Fibroblast of villous mesenchyme (primary cell): Measurements from ENCODE around the gene LENEP. TPM values are rescaled to one million over a fixed set of nuclear protein-coding genes. Genes with fewer than 3 reads are reported as not detected.

ENCODE experiments used
- DNase-seq: peaks from one replicate; pipeline ENCODE4 v3.0.0-alpha.2; 2010; ENCODE audit warnings: low read depth
- H3K4me3 ChIP-seq: 2 replicates; pipeline ENCODE4 v1.5.1; 2011; ENCODE audit warnings: low read depth, mild to moderate bottlenecking, low read length
- total RNA-seq: library from RNA; depleted of rRNA; stranded (reverse); fragments of >200 nt; gene quantifications from 2 replicates; pipeline ENCODE4 v1.2.3, GENCODE V29; 2012
- TF ChIP-seq, protein P1 (sequence below): IDR thresholded peaks from 2 replicates; pipeline ENCODE4 v1.5.1; 2012; ENCODE audit warnings: low read depth, mild to moderate bottlenecking, low read length; ENCODE audit not compliant: insufficient read depth

The LENEP gene
- total RNA-seq, 1 donor, result 0.43 TPM

DNA sequence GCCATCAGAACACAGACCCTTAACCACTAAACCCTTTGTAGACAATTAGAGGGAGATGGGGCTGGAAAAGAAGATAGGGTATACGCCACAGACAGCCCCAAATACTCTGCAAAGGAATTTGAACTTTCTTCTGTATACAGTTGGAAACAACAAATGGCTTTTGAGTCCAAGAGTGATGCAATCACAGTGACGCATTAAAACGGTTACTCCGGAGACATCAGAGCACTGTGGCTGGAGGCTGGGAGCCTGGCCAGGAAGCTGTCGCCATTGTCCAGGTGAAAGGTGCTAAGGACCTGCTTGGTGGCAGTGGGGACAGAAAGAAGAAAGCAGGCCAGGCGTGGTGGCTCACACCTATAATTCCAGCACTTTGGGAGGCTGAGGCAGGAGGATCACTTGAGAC, 6.1 kb upstream of the LENEP start:
- no peak for DNase-seq
- no peak overlapping the region for H3K4me3 ChIP-seq
- TF ChIP-seq, protein P1, sequence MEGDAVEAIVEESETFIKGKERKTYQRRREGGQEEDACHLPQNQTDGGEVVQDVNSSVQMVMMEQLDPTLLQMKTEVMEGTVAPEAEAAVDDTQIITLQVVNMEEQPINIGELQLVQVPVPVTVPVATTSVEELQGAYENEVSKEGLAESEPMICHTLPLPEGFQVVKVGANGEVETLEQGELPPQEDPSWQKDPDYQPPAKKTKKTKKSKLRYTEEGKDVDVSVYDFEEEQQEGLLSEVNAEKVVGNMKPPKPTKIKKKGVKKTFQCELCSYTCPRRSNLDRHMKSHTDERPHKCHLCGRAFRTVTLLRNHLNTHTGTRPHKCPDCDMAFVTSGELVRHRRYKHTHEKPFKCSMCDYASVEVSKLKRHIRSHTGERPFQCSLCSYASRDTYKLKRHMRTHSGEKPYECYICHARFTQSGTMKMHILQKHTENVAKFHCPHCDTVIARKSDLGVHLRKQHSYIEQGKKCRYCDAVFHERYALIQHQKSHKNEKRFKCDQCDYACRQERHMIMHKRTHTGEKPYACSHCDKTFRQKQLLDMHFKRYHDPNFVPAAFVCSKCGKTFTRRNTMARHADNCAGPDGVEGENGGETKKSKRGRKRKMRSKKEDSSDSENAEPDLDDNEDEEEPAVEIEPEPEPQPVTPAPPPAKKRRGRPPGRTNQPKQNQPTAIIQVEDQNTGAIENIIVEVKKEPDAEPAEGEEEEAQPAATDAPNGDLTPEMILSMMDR, result no peak

DNA sequence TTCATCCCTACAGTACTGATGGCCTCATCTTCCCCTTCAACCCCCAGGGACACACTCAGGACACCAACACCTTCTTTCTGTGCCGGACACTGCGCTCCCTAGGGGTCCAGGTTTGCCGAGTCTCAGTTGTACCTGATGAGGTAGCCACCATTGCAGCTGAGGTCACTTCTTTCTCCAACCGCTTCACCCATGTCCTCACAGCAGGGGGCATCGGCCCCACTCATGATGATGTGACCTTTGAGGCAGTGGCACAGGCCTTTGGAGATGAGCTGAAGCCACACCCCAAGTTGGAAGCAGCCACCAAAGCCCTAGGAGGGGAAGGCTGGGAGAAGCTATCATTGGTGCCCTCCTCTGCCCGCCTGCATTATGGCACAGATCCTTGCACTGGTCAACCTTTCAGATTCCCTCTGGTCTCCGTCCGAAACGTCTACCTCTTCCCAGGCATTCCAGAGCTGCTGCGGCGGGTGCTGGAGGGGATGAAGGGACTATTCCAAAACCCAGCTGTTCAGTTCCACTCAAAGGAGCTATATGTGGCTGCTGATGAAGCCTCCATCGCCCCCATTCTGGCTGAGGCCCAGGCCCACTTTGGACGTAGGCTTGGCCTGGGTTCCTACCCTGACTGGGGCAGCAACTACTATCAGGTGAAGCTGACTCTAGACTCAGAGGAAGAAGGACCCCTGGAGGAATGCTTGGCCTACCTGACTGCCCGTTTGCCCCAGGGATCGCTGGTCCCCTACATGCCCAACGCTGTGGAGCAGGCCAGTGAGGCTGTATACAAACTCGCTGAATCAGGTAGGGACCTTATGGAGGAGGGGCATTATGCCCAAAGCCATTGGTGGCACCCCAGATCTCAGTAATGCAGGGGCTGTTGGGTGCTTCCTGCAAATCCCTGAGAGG, 5.1 kb upstream of the LENEP start:
- DNase-seq, result no peak

DNA sequence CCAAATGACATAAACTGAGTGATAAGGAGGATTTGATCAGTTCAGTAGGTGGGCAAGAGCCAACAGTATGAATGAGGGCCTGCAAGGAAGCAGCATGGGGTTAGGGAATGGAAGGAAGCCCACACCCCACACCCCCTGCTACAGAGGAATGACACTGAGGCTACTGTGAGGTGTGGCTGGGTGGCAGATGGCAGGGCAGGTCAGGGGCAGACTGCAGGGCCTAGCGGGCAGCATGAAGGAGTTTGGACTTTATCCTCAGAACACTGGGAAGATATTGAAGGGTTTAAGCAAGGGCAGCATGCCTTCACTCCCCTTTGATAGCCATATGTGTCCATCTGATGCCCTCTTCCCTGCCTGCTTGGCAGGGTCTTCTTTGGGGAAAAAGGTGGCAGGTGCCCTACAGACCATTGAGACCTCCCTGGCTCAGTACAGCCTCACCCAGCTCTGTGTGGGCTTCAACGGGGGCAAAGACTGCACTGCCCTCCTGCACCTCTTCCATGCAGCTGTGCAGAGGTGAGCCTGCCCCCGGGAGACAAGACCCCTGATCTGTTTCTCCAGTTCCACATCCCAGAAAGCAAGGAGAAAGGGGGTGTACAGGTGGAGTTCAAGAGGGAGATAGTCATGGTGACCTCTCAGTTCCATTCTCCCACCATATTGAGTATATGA, 4.1 kb upstream of the LENEP start:
- no peak overlapping the region for H3K4me3 ChIP-seq
- TF ChIP-seq, protein P1, result no peak
- DNase-seq, result no peak

More for the DNA sequence above, 5.1 kb upstream of the LENEP start:
- TF ChIP-seq, protein P1, result no peak
- no peak overlapping the region for H3K4me3 ChIP-seq

DNA sequence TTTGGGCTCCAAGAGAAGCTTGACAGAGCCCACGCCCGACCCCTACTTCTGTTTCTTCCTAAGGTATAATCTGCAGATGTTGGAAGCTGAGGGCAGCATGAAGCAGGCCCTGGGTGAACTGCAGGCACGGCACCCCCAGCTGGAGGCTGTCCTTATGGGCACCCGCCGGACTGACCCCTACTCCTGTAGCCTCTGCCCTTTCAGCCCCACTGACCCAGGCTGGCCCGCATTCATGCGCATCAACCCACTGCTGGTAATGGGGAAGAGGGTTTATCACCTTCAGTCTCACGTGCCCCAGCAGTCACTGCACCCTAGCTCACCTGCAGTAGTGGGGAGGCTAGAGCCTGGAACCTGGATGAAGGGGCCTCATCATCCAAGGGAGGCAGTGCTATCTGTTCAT, 3.1 kb upstream of the LENEP start:
- no peak for DNase-seq
- TF ChIP-seq, protein P1, result no peak
- H3K4me3 ChIP-seq, result no peak overlapping the region

DNA sequence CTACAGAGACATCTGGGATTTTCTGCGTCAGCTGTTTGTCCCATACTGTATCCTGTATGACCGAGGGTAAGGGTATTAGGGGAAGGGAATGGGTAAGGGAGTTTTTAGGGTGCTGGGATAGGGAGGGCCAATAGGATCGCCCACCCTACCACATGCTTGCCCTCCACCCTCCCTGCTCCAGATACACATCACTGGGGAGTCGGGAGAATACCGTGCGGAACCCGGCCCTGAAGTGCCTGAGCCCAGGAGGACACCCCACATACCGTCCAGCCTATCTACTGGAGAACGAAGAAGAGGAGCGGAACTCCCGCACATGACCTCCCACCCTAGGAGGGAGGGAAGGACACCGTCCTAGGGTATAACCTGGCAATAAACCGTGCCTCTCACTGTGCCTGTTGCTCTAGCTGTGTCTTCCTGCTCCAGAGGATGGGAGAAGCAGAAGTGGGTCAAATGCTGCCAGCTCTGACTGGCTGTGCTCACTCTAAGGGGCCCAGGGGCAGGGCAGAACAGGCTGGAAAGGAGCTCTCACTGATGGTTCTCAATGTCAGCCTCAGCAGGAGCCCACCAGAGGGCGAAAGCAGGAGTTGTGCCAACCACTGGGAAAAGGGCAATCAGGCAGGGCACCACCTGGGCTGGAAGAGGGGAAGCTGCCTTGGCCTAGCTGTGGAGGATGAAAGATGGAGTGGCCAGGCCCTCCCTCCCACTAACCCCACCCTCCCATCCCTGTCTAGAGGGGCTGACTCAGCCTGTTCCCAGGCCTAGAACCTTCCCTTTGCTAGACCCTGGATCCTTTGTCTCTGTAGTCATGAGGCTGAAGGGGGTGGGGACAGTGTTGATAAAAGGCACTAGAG, 440 bp upstream of the LENEP start:
- DNase-seq, result peak; percentile 35
- H3K4me3 ChIP-seq, result no peak overlapping the region
- TF ChIP-seq, protein P1, result peak; percentile 22

DNA sequence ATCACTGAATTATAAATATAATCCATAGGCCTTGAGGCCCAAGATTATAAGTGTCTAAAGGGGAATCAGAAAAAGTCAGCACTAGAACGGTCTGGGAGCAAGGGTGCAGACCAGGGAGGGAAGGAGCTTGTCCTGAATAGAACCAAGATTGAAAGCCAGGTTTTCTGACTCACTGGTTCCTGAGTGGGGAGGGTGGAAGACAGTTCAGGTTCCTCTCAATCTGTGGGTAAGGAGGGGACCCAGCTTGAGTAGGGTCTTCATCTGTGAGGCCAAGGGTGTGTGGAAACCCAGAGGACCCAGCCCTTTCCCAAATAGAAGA, 842 bp downstream of the LENEP start:
- DNase-seq, result no peak

More for the DNA sequence above, 842 bp downstream of the LENEP start:
- TF ChIP-seq, protein P1, result no peak
- H3K4me3 ChIP-seq, result no peak overlapping the region
